ENCODE data around the gene NFX1.
"Not testable (repeated sequence)": the region's sequence is repeated elsewhere in the genome, so short reads cannot be mapped to it uniquely, and the experiment has no call there.

NFX1 gene

GRCh38 chr9:33311953-33312352, 21.6 kb downstream of the NFX1 start:
- DNase-seq, result no peak

- no peak for DNase-seq
Observed at GRCh38 chr9:33315371-33315770, 25.1 kb downstream of the NFX1 start.

GRCh38 chr9:33317136-33317535, 26.8 kb downstream of the NFX1 start:
- not testable (repeated sequence) for DNase-seq

GRCh38 chr9:33318225-33318624, 27.9 kb downstream of the NFX1 start:
- no peak for DNase-seq

GRCh38 chr9:33318781-33319180, 28.5 kb downstream of the NFX1 start:
- no peak for DNase-seq

- no peak for DNase-seq
Observed at GRCh38 chr9:33320230-33320567, 29.9 kb downstream of the NFX1 start.

- DNase-seq, result no peak
Observed at GRCh38 chr9:33320568-33321261, 30.4 kb downstream of the NFX1 start.

- no peak for DNase-seq
Observed at GRCh38 chr9:33329117-33329563, 38.8 kb downstream of the NFX1 start.

- DNase-seq, result no peak
Observed at GRCh38 chr9:33329979-33330378, 39.7 kb downstream of the NFX1 start.

GRCh38 chr9:33331377-33331891, 41.1 kb downstream of the NFX1 start:
- DNase-seq, result no peak

GRCh38 chr9:33332011-33332410, 41.7 kb downstream of the NFX1 start:
- DNase-seq, result no peak

GRCh38 chr9:33332956-33333355, 42.6 kb downstream of the NFX1 start:
- DNase-seq, result not testable (repeated sequence)

GRCh38 chr9:33340186-33340585, 49.9 kb downstream of the NFX1 start:
- no peak for DNase-seq

GRCh38 chr9:33341182-33341581, 50.9 kb downstream of the NFX1 start:
- DNase-seq, result no peak

GRCh38 chr9:33344145-33344544, 53.8 kb downstream of the NFX1 start:
- DNase-seq, result no peak

- no peak for DNase-seq
Observed at GRCh38 chr9:33346564-33346963, 56.2 kb downstream of the NFX1 start.

GRCh38 chr9:33348998-33349397, 58.7 kb downstream of the NFX1 start:
- DNase-seq, result no peak

GRCh38 chr9:33349743-33350142, 59.4 kb downstream of the NFX1 start:
- no peak for DNase-seq

- DNase-seq, result peak; percentile 13
Observed at GRCh38 chr9:33350310-33350709, 60.0 kb downstream of the NFX1 start.

- no peak for DNase-seq
Observed at GRCh38 chr9:33351547-33351946, 61.2 kb downstream of the NFX1 start.

GRCh38 chr9:33354651-33355211, 64.4 kb downstream of the NFX1 start:
- no peak for DNase-seq

GRCh38 chr9:33355933-33356332, 65.6 kb downstream of the NFX1 start:
- no peak for DNase-seq

- not testable (repeated sequence) for DNase-seq
Observed at GRCh38 chr9:33358641-33359040, 68.3 kb downstream of the NFX1 start.

- DNase-seq, result no peak
Observed at GRCh38 chr9:33364127-33364526, 73.8 kb downstream of the NFX1 start.

- not testable (repeated sequence) for DNase-seq
Observed at GRCh38 chr9:33364814-33365213, 74.5 kb downstream of the NFX1 start.

All from CD4-positive, alpha-beta T cell treated with Interleukin-4 for 4 hours (primary cell).